ENCODE results near the gene SMPDL3A. TPM values are rescaled to one million over a fixed set of nuclear protein-coding genes. Genes with fewer than 3 reads are reported as not detected.

The SMPDL3A gene
- total and polyA plus RNA-seq, 2 donors (not counting 3 experiments of a cell fraction or from before 2014, with no cell fraction given) = 4.1 to 4.2 TPM

GRCh38 chr6:122839472-122839871, 50.4 kb downstream of the SMPDL3A start:
- TF ChIP-seq POLR2AphosphoS5 (IDR thresholded peaks at IDR 0.05; ENCODE audit: insufficient read depth, low read depth, low read length) = no peak
- TF ChIP-seq CTCF (IDR thresholded peaks at IDR 0.05; ENCODE audit: extremely low read depth in 1 of 2, insufficient read depth in 1 of 2, low read depth in 1 of 2, low read length in 2 of 2) = peak; percentile 49 to 56
- no peak for TF ChIP-seq EZH2 (IDR thresholded peaks at IDR 0.05; ENCODE audit: borderline replicate concordance, low read depth, low read length, severe bottlenecking)
- no peak overlapping the region for H2AFZ ChIP-seq (ENCODE audit: low read depth, low read length)
- no peaks in the 10 kb centered on the region for H3K4me1 ChIP-seq (ENCODE audit: control insufficient read depth, extremely low read depth, insufficient read depth, low read length)
- ChIA-PET POLR2A (no interaction called here), CTCF (interaction anchor here (0.7 to 2.7 kb wide), 23 partner anchors 15 to 458 kb away, joined by 3 to 274 read pairs (median 3); partner anchors contain the start of genes PKIB and SMPDL3A)
- BruUV-seq (replicated peaks) = no TSS peak
- H4K20me1 ChIP-seq (replicated peaks; ENCODE audit: control insufficient read depth, extremely low read depth, insufficient read depth, low read length) = no peaks in the 10 kb centered on the region
- H3K36me3 ChIP-seq (ENCODE audit: control insufficient read depth in 2 of 2, extremely low read depth in 1 of 2, insufficient read depth in 2 of 2, low read length in 2 of 2) = no peaks in the 10 kb centered on the region
- dilution Hi-C loops (cut with MboI; ENCODE audit: extremely low pct_ligation_motif_present, low sequenced_read_pairs) (no loop called here), intact Hi-C loops (cut with micrococcal nuclease) (loop anchor here (1.0 to 2.0 kb wide), 5 partner anchors 51 to 363 kb away; partner anchors contain the start of gene SMPDL3A)
- H3K9me3 ChIP-seq (replicated peaks; ENCODE audit: control insufficient read depth, insufficient read depth, low read length) = no peaks in the 10 kb centered on the region
- no peak overlapping the region for H3K4me2 ChIP-seq (ENCODE audit: insufficient read depth, low read length)
- no peak overlapping the region for H3K4me3 ChIP-seq (replicated peaks in 1 of 3; ENCODE audit: insufficient read depth in 1 of 3, low read depth in 1 of 3, low read length in 3 of 3)
- no peaks in the 10 kb centered on the region for H3K79me2 ChIP-seq (ENCODE audit: control insufficient read depth, insufficient read depth, low read length)
- peak; percentile 59 for DNase-seq (ENCODE audit: low read depth, low spot score)
- no peaks in the 10 kb centered on the region for H3K9me1 ChIP-seq (replicated peaks; ENCODE audit: control insufficient read depth, extremely low read depth, insufficient read depth, low read length)
- no peak overlapping the region for H3K27ac ChIP-seq (ENCODE audit: insufficient read depth, low read depth, low read length)
- H3K9ac ChIP-seq (replicated peaks; ENCODE audit: extremely low read depth, insufficient read depth, low read length) = no peak overlapping the region
- peak; percentile 57 for FAIRE-seq
- no peaks in the 10 kb centered on the region for H3K27me3 ChIP-seq (ENCODE audit: control insufficient read depth in 2 of 2, insufficient read depth in 2 of 2, low read length in 2 of 2)

GRCh38 chr6:122839906-122840305, 50.8 kb downstream of the SMPDL3A start:
- dilution Hi-C loops (cut with MboI; ENCODE audit: extremely low pct_ligation_motif_present, low sequenced_read_pairs) (no loop called here), intact Hi-C loops (cut with micrococcal nuclease) (loop anchor here (1.0 to 2.0 kb wide), 5 partner anchors 51 to 364 kb away; partner anchors contain the start of gene SMPDL3A)
- Histone ChIP-seq H3K9me3 (replicated peaks; ENCODE audit: control insufficient read depth, insufficient read depth, low read length) (no peaks in the 10 kb centered on the region), H3K36me3 (ENCODE audit: control insufficient read depth in 2 of 2, extremely low read depth in 1 of 2, insufficient read depth in 2 of 2, low read length in 2 of 2) (no peaks in the 10 kb centered on the region), H3K27ac (ENCODE audit: insufficient read depth, low read depth, low read length) (no peak overlapping the region), H3K9me1 (replicated peaks; ENCODE audit: control insufficient read depth, extremely low read depth, insufficient read depth, low read length) (no peaks in the 10 kb centered on the region), H3K9ac (replicated peaks; ENCODE audit: extremely low read depth, insufficient read depth, low read length) (no peak overlapping the region), H3K4me2 (ENCODE audit: insufficient read depth, low read length) (no peak overlapping the region), H3K4me3 (replicated peaks in 1 of 3; ENCODE audit: insufficient read depth in 1 of 3, low read depth in 1 of 3, low read length in 3 of 3) (no peak overlapping the region), H3K27me3 (ENCODE audit: control insufficient read depth in 2 of 2, insufficient read depth in 2 of 2, low read length in 2 of 2) (no peaks in the 10 kb centered on the region), H2AFZ (ENCODE audit: low read depth, low read length) (no peak overlapping the region), H4K20me1 (replicated peaks; ENCODE audit: control insufficient read depth, extremely low read depth, insufficient read depth, low read length) (no peaks in the 10 kb centered on the region), H3K4me1 (ENCODE audit: control insufficient read depth, extremely low read depth, insufficient read depth, low read length) (no peaks in the 10 kb centered on the region), H3K79me2 (ENCODE audit: control insufficient read depth, insufficient read depth, low read length) (no peaks in the 10 kb centered on the region)
- FAIRE-seq (no peak), DNase-seq (ENCODE audit: low read depth, low spot score) (no peak)
- BruUV-seq (replicated peaks) = no TSS peak
- ChIA-PET POLR2A (no interaction called here), CTCF (interaction anchor here (0.9 to 2.7 kb wide), 18 partner anchors 24 to 458 kb away, joined by 3 to 274 read pairs (median 5); partner anchors contain the start of genes PKIB and SMPDL3A)
- TF ChIP-seq JUN (IDR thresholded peaks at IDR 0.05; ENCODE audit: borderline replicate concordance, insufficient read depth, insufficient read length, low read depth) (no peak), POLR2AphosphoS5 (IDR thresholded peaks at IDR 0.05; ENCODE audit: insufficient read depth, low read depth, low read length) (no peak), FOS (IDR thresholded peaks at IDR 0.05; ENCODE audit: borderline replicate concordance, insufficient read depth, low read length) (no peak), CTCF (IDR thresholded peaks at IDR 0.05; ENCODE audit: extremely low read depth in 1 of 2, insufficient read depth in 1 of 2, low read depth in 1 of 2, low read length in 2 of 2) (no peak), GATA2 (IDR thresholded peaks at IDR 0.05; ENCODE audit: insufficient read depth, insufficient read length, low read depth, low read length) (no peak), MYC (IDR thresholded peaks at IDR 0.05; ENCODE audit: low read depth, low read length) (no peak), POLR2A (IDR thresholded peaks at IDR 0.05; ENCODE audit: low read depth, low read length) (no peak), EZH2 (IDR thresholded peaks at IDR 0.05; ENCODE audit: borderline replicate concordance, low read depth, low read length, severe bottlenecking) (no peak)
- TF ChIP-seq, protein P1, sequence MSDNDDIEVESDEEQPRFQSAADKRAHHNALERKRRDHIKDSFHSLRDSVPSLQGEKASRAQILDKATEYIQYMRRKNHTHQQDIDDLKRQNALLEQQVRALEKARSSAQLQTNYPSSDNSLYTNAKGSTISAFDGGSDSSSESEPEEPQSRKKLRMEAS (IDR thresholded peaks at IDR 0.05; ENCODE audit: insufficient read depth, insufficient read length) = no peak

Data from endothelial cell of umbilical vein (primary cell).